Sciatic nerve (tissue), 2 donors: ENCODE measurements around the gene SAG. TPM values are rescaled to one million over a fixed set of nuclear protein-coding genes. Genes with fewer than 3 reads are reported as not detected.

Source experiments
- ATAC-seq: fragments of 200-7000 bp; cut with Tn5 transposase; one replicate; pipeline ENCODE4 v1.9.1; 2020; ENCODE audit warnings: mild to moderate bottlenecking, moderate library complexity
- DNase-seq: peaks from one replicate; pipeline ENCODE4 v3.0.0-alpha.2; 2020; ENCODE audit warnings: low spot score
- intact Hi-C: fragments of 100-400 bp; cut with DNase I; formaldehyde crosslinking; loops from one replicate; pipeline ENCODE4 v1.14.2; 2022
- total RNA-seq: library from RNA; stranded (reverse); fragmentation: NEBNext Ultra II Directional; extraction: Animal tissue kit (Norgen Biotek cat#: 25700); gene quantifications from one replicate; pipeline ENCODE4 v1.2.1, GENCODE V29; 2021
- donor health status: DM: no; HTN: no; CAD: no.
- donor health status: DM: no; HTN: no; CAD: no.

SAG gene
- total RNA-seq, 1 donor from 2014 or later: not detected

GRCh38 chr2:233349005-233349998 lies 41.7 kb downstream of the SAG start:
- ATAC-seq: peak; percentile 94
- DNase-seq: peak; percentile 77
- intact Hi-C loops: no loop called here

- intact Hi-C loops: loop anchor here (10.0 kb wide), 1 partner anchor 94 kb away; no protein-coding TSS in a partner anchor
- ATAC-seq (no peak), DNase-seq (peak; percentile 51)
Measured at GRCh38 chr2:233350708-233351107, 43.1 kb downstream of the SAG start.

GRCh38 chr2:233351423-233351822 lies 43.8 kb downstream of the SAG start:
- DNase-seq (no peak), ATAC-seq (no peak)
- intact Hi-C loops: loop anchor here (10.0 kb wide), 1 partner anchor 93 kb away; no protein-coding TSS in a partner anchor

GRCh38 chr2:233352141-233352842 lies 44.7 kb downstream of the SAG start:
- ATAC-seq: no peak
- DNase-seq: peak; percentile 52
- intact Hi-C loops: loop anchor here (10.0 kb wide), 1 partner anchor 93 kb away; no protein-coding TSS in a partner anchor

DNA sequence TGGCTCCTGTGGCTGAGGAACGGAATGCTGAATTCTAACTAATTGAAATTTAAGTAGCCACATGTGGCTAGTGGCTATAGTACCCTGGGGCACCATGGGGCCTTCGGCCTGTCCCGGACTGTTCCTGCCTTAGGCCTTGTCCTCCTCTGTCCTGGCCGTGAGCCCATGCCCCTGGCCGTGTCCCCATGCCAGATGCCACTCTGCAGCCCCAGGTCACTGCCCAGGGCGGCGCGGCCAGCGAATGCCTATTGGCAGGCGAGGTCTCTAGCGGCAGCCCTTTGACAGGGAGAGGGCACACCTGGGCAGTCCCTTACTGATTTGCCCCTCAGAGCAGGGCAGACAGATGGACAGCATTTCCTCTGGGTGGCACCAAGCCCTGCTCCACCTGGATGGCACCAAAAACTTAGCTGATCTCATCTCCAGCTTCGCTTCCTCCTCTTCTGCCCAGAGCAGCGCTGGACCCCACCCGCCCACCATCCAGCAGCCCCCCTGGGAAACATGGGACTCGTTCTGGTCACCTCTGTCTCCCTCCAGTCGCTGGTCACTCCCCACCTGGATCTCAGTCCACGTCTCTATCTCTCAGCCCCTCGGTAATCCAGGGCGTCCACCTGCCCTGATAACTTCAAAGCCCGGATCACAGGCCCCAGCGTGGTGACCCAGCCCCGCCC lies 45.6 kb downstream of the SAG start:
- ATAC-seq: no peak

DNA sequence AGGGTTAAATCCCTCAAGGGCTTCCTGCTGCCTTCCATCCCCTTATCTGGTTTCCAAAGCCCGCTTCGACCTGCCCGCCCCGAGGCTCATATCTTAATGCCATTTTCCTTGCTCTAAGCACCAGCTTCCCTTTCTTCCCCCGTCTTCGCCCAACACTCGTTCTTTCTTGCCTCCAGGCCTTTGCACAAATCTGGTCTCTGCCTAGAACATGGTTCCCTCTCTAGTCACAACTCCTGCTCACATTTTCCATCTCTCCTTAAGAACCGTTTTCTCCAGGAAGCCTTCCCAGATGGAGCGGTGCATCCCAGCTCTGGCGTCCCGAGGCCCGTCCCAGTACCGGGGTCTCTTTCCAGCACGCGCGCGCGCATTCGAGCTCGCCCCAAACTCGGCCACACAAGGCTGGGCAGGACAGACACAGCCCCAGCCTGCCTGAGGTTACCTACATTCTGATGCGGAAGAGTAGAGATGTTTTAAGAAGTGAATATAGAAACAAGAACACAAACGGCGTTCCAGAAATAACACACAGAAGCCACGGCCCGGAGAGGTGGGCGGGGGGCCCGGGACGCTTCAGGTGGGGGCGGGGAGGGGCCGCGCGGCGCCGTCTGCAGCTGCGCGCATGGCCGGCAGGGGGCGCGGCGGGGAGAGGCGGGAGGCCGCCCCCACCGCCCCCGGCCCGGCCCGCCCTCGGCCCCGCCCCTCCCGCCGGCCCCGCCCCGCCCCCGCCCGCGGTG lies 46.3 kb downstream of the SAG start, which contains the start of gene DGKD:
Gene DGKD (plus strand): TSS at position 726 of the 731 bp plus-strand sequence. CDS start 25 bp downstream, outside the sequence.
- DNase-seq (peak; percentile 74), ATAC-seq (peak; percentile 75)
- intact Hi-C loops: loop anchor here (10.0 kb wide), 1 partner anchor 91 kb away; no protein-coding TSS in a partner anchor

More for the DNA sequence above, 45.6 kb downstream of the SAG start:
- intact Hi-C loops: loop anchor here (10.0 kb wide), 1 partner anchor 92 kb away; no protein-coding TSS in a partner anchor
- peak; percentile 61 for DNase-seq

DNA sequence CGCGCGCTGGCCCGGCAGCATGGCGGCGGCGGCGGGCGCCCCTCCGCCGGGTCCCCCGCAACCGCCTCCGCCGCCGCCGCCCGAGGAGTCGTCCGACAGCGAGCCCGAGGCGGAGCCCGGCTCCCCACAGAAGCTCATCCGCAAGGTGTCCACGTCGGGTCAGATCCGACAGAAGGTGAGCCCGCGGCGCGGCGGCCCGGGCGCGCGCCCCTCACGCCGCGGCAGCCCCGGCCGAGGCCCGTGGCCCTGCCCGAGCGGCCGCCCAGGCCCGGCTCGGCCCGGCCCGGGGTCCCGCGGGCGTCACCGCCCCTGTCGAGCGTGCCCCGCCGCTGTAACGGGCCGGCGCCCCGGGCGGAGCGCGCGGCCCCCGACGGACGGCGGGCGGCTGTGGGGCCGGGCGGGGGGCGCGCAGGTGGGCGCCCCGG lies 46.9 kb downstream of the SAG start:
- intact Hi-C loops: loop anchor here (10.0 kb wide), 1 partner anchor 90 kb away; no protein-coding TSS in a partner anchor
- ATAC-seq: no peak

GRCh38 chr2:233354971-233355574 lies 47.5 kb downstream of the SAG start:
- ATAC-seq (no peak), DNase-seq (peak; percentile 70)

More for the DNA sequence above, 46.9 kb downstream of the SAG start:
- peak; percentile 72 for DNase-seq

DNA sequence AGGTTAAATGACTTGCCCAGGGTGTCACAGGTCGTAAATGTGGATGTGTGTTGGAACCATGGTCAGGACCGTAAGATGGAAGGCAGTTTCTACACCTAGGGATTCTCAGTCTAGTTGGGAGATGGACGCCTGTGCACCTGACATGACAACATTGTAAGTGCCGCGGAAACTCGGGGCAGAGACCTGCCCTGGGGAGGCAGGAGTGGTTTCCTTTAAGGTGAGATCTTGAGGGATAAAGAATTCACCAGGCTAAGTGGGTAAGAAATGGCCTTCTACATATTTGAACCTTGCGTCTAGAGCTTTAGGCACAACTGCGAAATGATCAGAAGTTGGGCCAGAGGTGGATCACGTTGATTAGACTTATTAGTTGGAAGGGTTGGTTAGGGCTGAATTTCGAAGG lies 48.3 kb downstream of the SAG start:
- intact Hi-C loops: loop anchor here (10.0 kb wide), 1 partner anchor 89 kb away; no protein-coding TSS in a partner anchor
- ATAC-seq: no peak
- DNase-seq: peak; percentile 45

More at GRCh38 chr2:233354971-233355574, 47.5 kb downstream of the SAG start:
- intact Hi-C loops: loop anchor here (10.0 kb wide), 1 partner anchor 90 kb away; no protein-coding TSS in a partner anchor

GRCh38 chr2:233356546-233357308 lies 49.1 kb downstream of the SAG start:
- peak; percentile 43 for DNase-seq
- intact Hi-C loops: loop anchor here (10.0 kb wide), 1 partner anchor 88 kb away; no protein-coding TSS in a partner anchor
- no peak for ATAC-seq

GRCh38 chr2:233358335-233358734 lies 50.7 kb downstream of the SAG start:
- DNase-seq: no peak
- ATAC-seq: no peak
- intact Hi-C loops: loop anchor here (10.0 kb wide), 1 partner anchor 86 kb away; no protein-coding TSS in a partner anchor

DNA sequence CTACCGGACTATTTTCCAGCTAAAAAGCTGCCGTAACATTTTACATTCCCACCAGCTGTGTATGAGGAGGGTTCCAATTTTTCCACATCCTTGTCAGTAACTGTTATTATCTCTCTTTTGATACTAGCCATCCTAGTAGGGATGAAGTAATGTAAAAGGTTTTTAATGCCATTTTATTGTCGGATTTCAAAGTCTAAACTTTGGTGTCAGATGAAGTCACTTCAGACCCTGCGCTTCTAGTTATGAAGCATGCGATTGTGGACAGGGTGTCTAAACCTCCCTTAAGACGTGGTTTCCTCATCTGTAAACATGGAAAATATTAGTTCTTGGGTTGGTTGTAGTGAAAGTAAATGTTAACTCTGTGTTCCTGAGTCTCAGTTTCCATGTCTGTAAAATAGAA lies 51.3 kb downstream of the SAG start:
- intact Hi-C loops: loop anchor here (10.0 kb wide), 1 partner anchor 86 kb away; no protein-coding TSS in a partner anchor

GRCh38 chr2:233359823-233360222 lies 52.2 kb downstream of the SAG start:
- DNase-seq: no peak
- ATAC-seq: no peak
- intact Hi-C loops: loop anchor here (10.0 kb wide), 1 partner anchor 85 kb away; no protein-coding TSS in a partner anchor

More for the DNA sequence above, 51.3 kb downstream of the SAG start:
- no peak for DNase-seq
- ATAC-seq: no peak

- DNase-seq: no peak
- ATAC-seq: peak; percentile 13
- intact Hi-C loops: no loop called here
Measured at GRCh38 chr2:233360771-233361176, 53.2 kb downstream of the SAG start.

DNA sequence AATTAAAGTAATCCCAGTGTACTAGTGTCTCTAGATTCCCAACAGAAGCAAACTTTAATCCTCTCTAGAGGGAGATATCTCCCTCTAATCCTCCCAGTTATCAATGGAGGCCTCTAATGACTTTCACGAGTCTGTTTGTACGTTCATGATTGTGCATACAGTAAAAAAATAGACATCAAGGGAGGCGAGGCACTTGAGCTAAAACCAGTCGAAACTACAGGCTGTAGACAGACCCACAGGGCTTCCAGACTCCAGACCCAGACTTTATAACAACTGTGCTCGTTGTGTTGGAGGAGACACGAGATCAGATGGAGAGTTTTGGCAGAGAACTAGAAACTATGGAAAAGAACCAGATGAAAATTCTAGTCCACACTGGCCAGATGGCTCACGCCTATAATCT lies 53.7 kb downstream of the SAG start:
- intact Hi-C loops: no loop called here
- DNase-seq (no peak), ATAC-seq (no peak)

DNA sequence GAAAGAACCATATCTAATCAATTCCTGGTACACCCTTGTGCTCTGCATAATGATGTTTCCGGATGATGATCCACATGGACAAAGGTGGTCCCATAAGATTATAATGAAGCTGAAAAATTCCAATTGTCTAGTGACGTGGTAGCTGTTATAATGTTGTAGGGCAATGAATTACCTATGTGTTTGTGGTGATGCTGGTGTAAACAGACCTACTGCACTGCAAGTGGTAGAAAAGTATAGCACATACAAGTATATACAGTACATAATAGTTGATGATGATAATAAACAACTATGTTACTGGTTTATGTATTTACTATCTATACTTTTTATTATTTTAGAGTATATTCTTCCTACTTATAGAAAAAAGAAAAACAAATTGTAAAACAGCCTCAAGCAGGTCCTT lies 55.1 kb downstream of the SAG start:
- ATAC-seq (no peak), DNase-seq (no peak)
- intact Hi-C loops: no loop called here
